ENCODE measurements around the gene REPS1.

- TF ChIP-seq, protein P1, sequence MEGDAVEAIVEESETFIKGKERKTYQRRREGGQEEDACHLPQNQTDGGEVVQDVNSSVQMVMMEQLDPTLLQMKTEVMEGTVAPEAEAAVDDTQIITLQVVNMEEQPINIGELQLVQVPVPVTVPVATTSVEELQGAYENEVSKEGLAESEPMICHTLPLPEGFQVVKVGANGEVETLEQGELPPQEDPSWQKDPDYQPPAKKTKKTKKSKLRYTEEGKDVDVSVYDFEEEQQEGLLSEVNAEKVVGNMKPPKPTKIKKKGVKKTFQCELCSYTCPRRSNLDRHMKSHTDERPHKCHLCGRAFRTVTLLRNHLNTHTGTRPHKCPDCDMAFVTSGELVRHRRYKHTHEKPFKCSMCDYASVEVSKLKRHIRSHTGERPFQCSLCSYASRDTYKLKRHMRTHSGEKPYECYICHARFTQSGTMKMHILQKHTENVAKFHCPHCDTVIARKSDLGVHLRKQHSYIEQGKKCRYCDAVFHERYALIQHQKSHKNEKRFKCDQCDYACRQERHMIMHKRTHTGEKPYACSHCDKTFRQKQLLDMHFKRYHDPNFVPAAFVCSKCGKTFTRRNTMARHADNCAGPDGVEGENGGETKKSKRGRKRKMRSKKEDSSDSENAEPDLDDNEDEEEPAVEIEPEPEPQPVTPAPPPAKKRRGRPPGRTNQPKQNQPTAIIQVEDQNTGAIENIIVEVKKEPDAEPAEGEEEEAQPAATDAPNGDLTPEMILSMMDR (IDR thresholded peaks at IDR 0.05) = no peak
- no peak for TF ChIP-seq EZH2 (IDR thresholded peaks at IDR 0.05; ENCODE audit: borderline replicate concordance, insufficient read depth, low read depth, low read length, poor library complexity, severe bottlenecking)
Measured at GRCh38 chr6:138897031-138897430, 91.0 kb downstream of the REPS1 start.
